OCI-LY1 (cell line): ENCODE measurements around the gene CASQ2.

Experiments used
- H2AFZ ChIP-seq: fragments of 200-600 bp; sonication (generic), shearing (Covaris generic); 2 replicates; pipeline ENCODE4 v1.6.0; 2014; ENCODE audit warnings: antibody characterized with exemption, mild to moderate bottlenecking, low read length
- H3F3A ChIP-seq: fragments of 200-600 bp; sonication (generic), shearing (Covaris generic); 2 replicates; pipeline ENCODE4 v1.6.0; 2014; ENCODE audit warnings: mild to moderate bottlenecking, antibody characterized with exemption, low read length, moderate library complexity; ENCODE audit not compliant: insufficient read depth
- H3K27ac ChIP-seq: fragments of 200-600 bp; sonication (generic); 2 replicates; pipeline ENCODE4 v1.5.1; 2014; ENCODE audit warnings: low read length, mixed run types, mild to moderate bottlenecking, low read depth; ENCODE audit not compliant: poor library complexity, severe bottlenecking
- H3K27me3 ChIP-seq: fragments of 200-600 bp; sonication (generic); 2 replicates; pipeline ENCODE4 v1.6.0; 2014; ENCODE audit warnings: antibody characterized with exemption, mild to moderate bottlenecking, low read length, moderate library complexity; ENCODE audit not compliant: insufficient read depth
- H3K36me3 ChIP-seq: fragments of 200-600 bp; sonication (generic); 2 replicates; pipeline ENCODE4 v1.6.1; 2014; ENCODE audit warnings: mild to moderate bottlenecking, antibody characterized with exemption, low read length, moderate library complexity, mixed read lengths; ENCODE audit not compliant: insufficient read depth
- H3K4me1 ChIP-seq: fragments of 200-600 bp; sonication (generic); 2 replicates; pipeline ENCODE4 v1.5.1; 2014; ENCODE audit warnings: mild to moderate bottlenecking, low read length, moderate library complexity; ENCODE audit not compliant: insufficient read depth, severe bottlenecking
- H3K4me2 ChIP-seq: fragments of 200-600 bp; sonication (generic), shearing (Covaris generic); 2 replicates; pipeline ENCODE4 v1.6.1; 2014; ENCODE audit warnings: low read length
- H3K4me3 ChIP-seq: fragments of 200-600 bp; sonication (generic); 2 replicates; pipeline ENCODE4 v1.5.1; 2014; ENCODE audit warnings: low read length, low read depth, mild to moderate bottlenecking, mixed read lengths; ENCODE audit not compliant: poor library complexity, severe bottlenecking
- H3K79me2 ChIP-seq: fragments of 200-600 bp; shearing (Covaris generic); 2 replicates; pipeline ENCODE4 v1.6.1; 2016; ENCODE audit warnings: mixed run types, low read length, mixed read lengths; ENCODE audit not compliant: insufficient read depth
- H3K9ac ChIP-seq: fragments of 200-600 bp; sonication (generic), shearing (Covaris generic); 2 replicates; pipeline ENCODE4 v1.6.1; 2014; ENCODE audit warnings: mild to moderate bottlenecking, low read length, mixed read lengths
- H3K9me2 ChIP-seq: fragments of 200-600 bp; sonication (generic), shearing (Covaris generic); 2 replicates; pipeline ENCODE4 v1.6.1; 2014; ENCODE audit warnings: low read depth, mild to moderate bottlenecking, low read length, mixed read lengths
- H3K9me3 ChIP-seq: fragments of 200-600 bp; shearing (Covaris generic); 2 replicates; pipeline ENCODE4 v1.6.1; 2014; ENCODE audit warnings: low read length, mixed read lengths
- H4K20me1 ChIP-seq: fragments of 200-600 bp; sonication (generic), shearing (Covaris generic); 2 replicates; pipeline ENCODE4 v1.6.0; 2016; ENCODE audit warnings: mild to moderate bottlenecking, low read length; ENCODE audit not compliant: insufficient read depth
- CTCF ChIP-seq: fragments of 200-600 bp; sonication (generic), shearing (Covaris generic); IDR thresholded peaks from 2 replicates; pipeline ENCODE4 v1.5.1; 2017; ENCODE audit warnings: mild to moderate bottlenecking, antibody characterized with exemption, low read length, moderate library complexity, mixed read lengths
- EZH2 ChIP-seq: fragments of 200-600 bp; sonication (generic), shearing (Covaris generic); IDR thresholded peaks from 2 replicates; pipeline ENCODE4 v1.8.0; 2017; ENCODE audit warnings: borderline replicate concordance, mixed run types, mild to moderate bottlenecking, antibody characterized with exemption, low read length, moderate library complexity, mixed read lengths

The CASQ2 gene

GRCh38 chr1:115791816-115792215 lies 23.3 kb upstream of the CASQ2 start:
- no peaks in the 10 kb centered on the region for H3K9me3 ChIP-seq
- H4K20me1 ChIP-seq: no peaks in the 10 kb centered on the region
- no peaks in the 10 kb centered on the region for H3K4me1 ChIP-seq
- TF ChIP-seq CTCF (no peak), EZH2 (no peak)
- 0 out of 2 replicates have a peak, but pooled peaks cover 4% of the 10 kb centered on the region for H3K27me3 ChIP-seq
- H3K27ac ChIP-seq: no peak overlapping the region
- no peak overlapping the region for H3K4me3 ChIP-seq
- H3K36me3 ChIP-seq: no peaks in the 10 kb centered on the region
- H3K9me2 ChIP-seq: no peaks in the 10 kb centered on the region
- no peaks in the 10 kb centered on the region for H3F3A ChIP-seq
- no peaks in the 10 kb centered on the region for H3K79me2 ChIP-seq
- no peak overlapping the region for H3K4me2 ChIP-seq
- no peak overlapping the region for H2AFZ ChIP-seq
- H3K9ac ChIP-seq: no peak overlapping the region

- H3K36me3 ChIP-seq: no peaks in the 10 kb centered on the region
- TF ChIP-seq EZH2 (no peak), CTCF (no peak)
- H3K9ac ChIP-seq: no peak overlapping the region
Observed at GRCh38 chr1:115790846-115791245, 22.3 kb upstream of the CASQ2 start.

GRCh38 chr1:115790356-115790755 lies 21.8 kb upstream of the CASQ2 start:
- no peak overlapping the region for H2AFZ ChIP-seq
- H3K27ac ChIP-seq: no peak overlapping the region
- no peaks in the 10 kb centered on the region for H3K9me2 ChIP-seq
- H3K79me2 ChIP-seq: no peaks in the 10 kb centered on the region
- no peaks in the 10 kb centered on the region for H4K20me1 ChIP-seq
- H3F3A ChIP-seq: no peaks in the 10 kb centered on the region
- no peaks in the 10 kb centered on the region for H3K4me1 ChIP-seq
- H3K4me2 ChIP-seq: no peak overlapping the region
- no peak overlapping the region for H3K4me3 ChIP-seq
- no peaks in the 10 kb centered on the region for H3K9me3 ChIP-seq
- 0 out of 2 replicates have a peak, but pooled peaks cover 4% of the 10 kb centered on the region for H3K27me3 ChIP-seq
- no peak for TF ChIP-seq EZH2
- TF ChIP-seq CTCF: no peak
- H3K9ac ChIP-seq: no peak overlapping the region
- no peaks in the 10 kb centered on the region for H3K36me3 ChIP-seq

More at GRCh38 chr1:115790846-115791245, 22.3 kb upstream of the CASQ2 start:
- no peaks in the 10 kb centered on the region for H3K9me3 ChIP-seq
- no peaks in the 10 kb centered on the region for H3F3A ChIP-seq
- no peaks in the 10 kb centered on the region for H3K4me1 ChIP-seq
- H3K27ac ChIP-seq: no peak overlapping the region
- H3K9me2 ChIP-seq: no peaks in the 10 kb centered on the region
- H3K79me2 ChIP-seq: no peaks in the 10 kb centered on the region
- H3K27me3 ChIP-seq: 0 out of 2 replicates have a peak, but pooled peaks cover 4% of the 10 kb centered on the region
- H3K4me3 ChIP-seq: no peak overlapping the region
- H4K20me1 ChIP-seq: no peaks in the 10 kb centered on the region
- no peak overlapping the region for H2AFZ ChIP-seq
- H3K4me2 ChIP-seq: no peak overlapping the region
